OCI-LY7 (cell line): ENCODE results near the gene PPP1R9A. TPM values are rescaled to one million over a fixed set of nuclear protein-coding genes. Genes with fewer than 3 reads are reported as not detected.

ENCODE experiments used
- BruUV-seq: library from RNA; stranded (reverse); fragments of 400-500 nt; replicated peaks from 2 replicates; lab custom pipeline; 2021; lab: Mats Ljungman, UMichigan
- CTCF ChIA-PET: fragments of 300-600 bp; sonication (Branson Sonifier 250); formaldehyde crosslinking; loops from one replicate; lab custom pipeline; 2022; ENCODE audit warnings: antibody characterized with exemption; ENCODE audit not compliant: unreplicated experiment; lab: Charles Lee
- POLR2A ChIA-PET: fragments of 300-600 bp; sonication (Branson Sonifier 250); formaldehyde crosslinking; loops from one replicate; lab custom pipeline; 2022; ENCODE audit warnings: antibody characterized with exemption; lab: Charles Lee
- DNase-seq: peaks from one replicate; pipeline ENCODE4 v3.0.0-alpha.2; 2015; ENCODE audit warnings: low spot score
- H2AFZ ChIP-seq: fragments of 200-600 bp; sonication (generic), shearing (Covaris generic); 2 replicates; pipeline ENCODE4 v1.6.1; 2014; ENCODE audit warnings: mild to moderate bottlenecking, antibody characterized with exemption, low read length, moderate library complexity
- H3K27ac ChIP-seq: fragments of 200-600 bp; sonication (generic); 2 replicates; pipeline ENCODE4 v1.5.1; 2014; ENCODE audit warnings: mixed run types, low read depth, mild to moderate bottlenecking, moderate library complexity, low read length, inconsistent platforms; ENCODE audit not compliant: poor library complexity, severe bottlenecking
- H3K36me3 ChIP-seq: fragments of 200-600 bp; sonication (generic); 2 replicates; pipeline ENCODE4 v1.6.1; 2014; ENCODE audit warnings: mild to moderate bottlenecking, antibody characterized with exemption, low read length, moderate library complexity, mixed read lengths; ENCODE audit not compliant: insufficient read depth
- H3K4me1 ChIP-seq: fragments of 200-600 bp; sonication (generic); 2 replicates; pipeline ENCODE4 v1.5.1; 2014; ENCODE audit warnings: mild to moderate bottlenecking, low read length; ENCODE audit not compliant: insufficient read depth, poor library complexity, severe bottlenecking
- H3K4me2 ChIP-seq: fragments of 200-600 bp; sonication (generic); 2 replicates; pipeline ENCODE4 v1.6.1; 2014; ENCODE audit warnings: mild to moderate bottlenecking, low read length
- H3K4me3 ChIP-seq: fragments of 200-600 bp; sonication (generic); 2 replicates; pipeline ENCODE4 v1.5.1; 2014; ENCODE audit warnings: mild to moderate bottlenecking, low read depth, low read length; ENCODE audit not compliant: poor library complexity, severe bottlenecking
- H3K79me2 ChIP-seq: fragments of 200-600 bp; sonication (generic); 2 replicates; pipeline ENCODE4 v1.6.1; 2016; ENCODE audit warnings: low read depth, mild to moderate bottlenecking, low read length, moderate library complexity, mixed read lengths; ENCODE audit not compliant: insufficient read depth
- H3K9me2 ChIP-seq: fragments of 200-600 bp; sonication (generic); 2 replicates; pipeline ENCODE4 v1.6.1; 2016; ENCODE audit warnings: mild to moderate bottlenecking, low read length, mixed read lengths; ENCODE audit not compliant: insufficient read depth
- H3K9me3 ChIP-seq: fragments of 200-600 bp; sonication (generic); 2 replicates; pipeline ENCODE4 v1.6.1; 2014; ENCODE audit warnings: mild to moderate bottlenecking, mixed run types, low read length, mixed read lengths
- H4K20me1 ChIP-seq: fragments of 200-600 bp; sonication (generic); 2 replicates; pipeline ENCODE4 v1.6.1; 2014; ENCODE audit warnings: mild to moderate bottlenecking, antibody characterized with exemption, low read length, moderate library complexity, mixed read lengths; ENCODE audit not compliant: insufficient read depth
- EZH2phosphoT487 ChIP-seq: fragments of 200-600 bp; sonication (generic); IDR thresholded peaks from 2 replicates; pipeline ENCODE4 v1.6.1; 2018; ENCODE audit warnings: low read depth, borderline replicate concordance, mild to moderate bottlenecking, mixed run types, antibody characterized with exemption, low read length, moderate library complexity, mixed read lengths
- intact Hi-C: fragments of 100-400 bp; cut with micrococcal nuclease; formaldehyde crosslinking; loops from one replicate; pipeline ENCODE4 v1.10.0; 2022; ENCODE audit not compliant: unreplicated experiment
- total RNA-seq, 2 experiments: library from RNA; depleted of rRNA in 1 of 2; stranded (reverse); fragments of >200 nt in 1 of 2; shearing (Covaris generic) in 1 of 2; gene quantifications; 2 replicates each; pipeline ENCODE4 v1.2.3, GENCODE V29; 2014 to 2022
- TF ChIP-seq, protein P1 (sequence below): fragments of 200-600 bp; sonication (generic); conservative IDR thresholded peaks from 2 replicates; pipeline ENCODE4 v1.5.1; 2014; ENCODE audit warnings: mild to moderate bottlenecking, antibody characterized with exemption, low read length, moderate library complexity, mixed read lengths

PPP1R9A gene
- total RNA-seq, 2 experiments from 2014 or later, result not detected

GRCh38 chr7:95088536-95089215 lies 181.3 kb downstream of the PPP1R9A start:
- Histone ChIP-seq H3K79me2 (no peaks in the 10 kb centered on the region), H3K27ac (no peak overlapping the region), H4K20me1 (no peaks in the 10 kb centered on the region), H2AFZ (no peak overlapping the region), H3K4me1 (no peaks in the 10 kb centered on the region), H3K9me2 (no peaks in the 10 kb centered on the region), H3K4me3 (no peak overlapping the region), H3K9me3 (no peaks in the 10 kb centered on the region), H3K36me3 (no peaks in the 10 kb centered on the region), H3K4me2 (no peak overlapping the region)
- DNase-seq, result no peak
- POLR2A ChIA-PET, result interaction anchor here (0.6 to 1.0 kb wide), 3 partner anchors 8 to 503 kb away, joined by 3 read pairs; no protein-coding TSS in a partner anchor
- intact Hi-C loops, result no loop called here
- CTCF ChIA-PET, result no interaction called here
- TF ChIP-seq, protein P1, sequence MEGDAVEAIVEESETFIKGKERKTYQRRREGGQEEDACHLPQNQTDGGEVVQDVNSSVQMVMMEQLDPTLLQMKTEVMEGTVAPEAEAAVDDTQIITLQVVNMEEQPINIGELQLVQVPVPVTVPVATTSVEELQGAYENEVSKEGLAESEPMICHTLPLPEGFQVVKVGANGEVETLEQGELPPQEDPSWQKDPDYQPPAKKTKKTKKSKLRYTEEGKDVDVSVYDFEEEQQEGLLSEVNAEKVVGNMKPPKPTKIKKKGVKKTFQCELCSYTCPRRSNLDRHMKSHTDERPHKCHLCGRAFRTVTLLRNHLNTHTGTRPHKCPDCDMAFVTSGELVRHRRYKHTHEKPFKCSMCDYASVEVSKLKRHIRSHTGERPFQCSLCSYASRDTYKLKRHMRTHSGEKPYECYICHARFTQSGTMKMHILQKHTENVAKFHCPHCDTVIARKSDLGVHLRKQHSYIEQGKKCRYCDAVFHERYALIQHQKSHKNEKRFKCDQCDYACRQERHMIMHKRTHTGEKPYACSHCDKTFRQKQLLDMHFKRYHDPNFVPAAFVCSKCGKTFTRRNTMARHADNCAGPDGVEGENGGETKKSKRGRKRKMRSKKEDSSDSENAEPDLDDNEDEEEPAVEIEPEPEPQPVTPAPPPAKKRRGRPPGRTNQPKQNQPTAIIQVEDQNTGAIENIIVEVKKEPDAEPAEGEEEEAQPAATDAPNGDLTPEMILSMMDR, result no peak
- TF ChIP-seq EZH2phosphoT487, result no peak
- no TSS peak for BruUV-seq

DNA sequence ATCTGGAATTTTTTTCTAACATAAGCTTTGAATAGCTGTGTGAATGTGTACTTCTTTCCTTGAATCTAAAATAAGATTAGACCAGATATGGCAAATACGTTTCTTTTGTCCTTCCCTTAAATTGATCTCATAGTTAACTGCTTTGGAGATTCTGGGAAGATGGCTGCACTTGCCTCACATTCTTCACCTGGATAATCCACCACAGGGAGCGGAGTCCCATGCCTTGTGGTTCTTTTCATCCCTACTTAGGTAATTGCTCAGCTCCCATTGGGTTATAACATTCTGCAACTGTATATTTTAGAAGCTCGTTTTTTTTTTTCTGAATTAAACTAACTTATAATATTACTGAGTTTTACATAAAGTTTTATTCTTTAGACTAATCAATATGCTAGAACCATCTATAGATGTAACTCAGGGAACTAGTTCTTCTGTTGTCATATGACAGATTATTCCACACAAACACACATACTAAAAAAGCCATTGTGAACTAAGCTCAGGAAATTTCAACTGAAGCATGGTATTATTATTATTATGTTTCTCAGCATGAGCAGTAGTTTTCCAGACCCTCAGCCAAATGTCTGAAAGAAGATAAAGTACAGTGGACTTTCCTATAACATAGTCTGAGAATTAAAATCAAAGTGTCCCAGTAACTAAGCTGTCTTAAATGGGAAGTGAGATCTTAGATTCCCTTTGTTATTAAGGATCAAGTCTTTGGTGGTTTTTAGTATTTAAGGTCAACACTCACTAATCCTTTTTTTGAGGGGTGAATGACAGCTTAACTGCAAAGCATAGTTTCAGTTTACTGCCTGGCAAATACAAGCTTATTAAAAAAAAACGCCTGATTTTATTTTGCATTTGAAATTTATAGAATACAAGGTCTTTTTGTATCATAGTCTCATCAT lies 182.3 kb downstream of the PPP1R9A start:
- Histone ChIP-seq H4K20me1 (no peaks in the 10 kb centered on the region), H3K36me3 (no peaks in the 10 kb centered on the region), H3K4me1 (no peaks in the 10 kb centered on the region), H3K9me2 (no peaks in the 10 kb centered on the region), H3K4me2 (no peak overlapping the region), H3K4me3 (no peak overlapping the region), H3K27ac (no peak overlapping the region), H3K79me2 (no peaks in the 10 kb centered on the region), H2AFZ (no peak overlapping the region), H3K9me3 (no peaks in the 10 kb centered on the region)
- CTCF ChIA-PET, result no interaction called here
- intact Hi-C loops, result no loop called here
- TF ChIP-seq, protein P1, result no peak
- no peak for TF ChIP-seq EZH2phosphoT487
- no TSS peak for BruUV-seq
- POLR2A ChIA-PET, result interaction anchor here (1.0 kb wide), 1 partner anchor 9 kb away, joined by 3 read pairs; no protein-coding TSS in a partner anchor
- no peak for DNase-seq
